ENCODE data around the gene NDUFS6. TPM values are rescaled to one million over a fixed set of nuclear protein-coding genes. Genes with fewer than 3 reads are reported as not detected.
A peak's percentile ranks its signal among the peaks of the same experiment; 100 is the strongest.
"Not testable (repeated sequence)": the region's sequence is repeated elsewhere in the genome, so short reads cannot be mapped to it uniquely, and the experiment has no call there.

The NDUFS6 gene
- total RNA-seq, 1 donor from 2014 or later: 28.9 TPM

GRCh38 chr5:1797103-1797800, 4.0 kb upstream of the NDUFS6 start:
- no peak for DNase-seq (ENCODE audit: low read depth in 2 of 2)

GRCh38 chr5:1797855-1798254, 3.4 kb upstream of the NDUFS6 start:
- no peak for DNase-seq (ENCODE audit: low read depth in 2 of 2)

GRCh38 chr5:1798589-1798988, 2.6 kb upstream of the NDUFS6 start:
- not testable (repeated sequence) for DNase-seq (ENCODE audit: low read depth in 2 of 2)

DNA sequence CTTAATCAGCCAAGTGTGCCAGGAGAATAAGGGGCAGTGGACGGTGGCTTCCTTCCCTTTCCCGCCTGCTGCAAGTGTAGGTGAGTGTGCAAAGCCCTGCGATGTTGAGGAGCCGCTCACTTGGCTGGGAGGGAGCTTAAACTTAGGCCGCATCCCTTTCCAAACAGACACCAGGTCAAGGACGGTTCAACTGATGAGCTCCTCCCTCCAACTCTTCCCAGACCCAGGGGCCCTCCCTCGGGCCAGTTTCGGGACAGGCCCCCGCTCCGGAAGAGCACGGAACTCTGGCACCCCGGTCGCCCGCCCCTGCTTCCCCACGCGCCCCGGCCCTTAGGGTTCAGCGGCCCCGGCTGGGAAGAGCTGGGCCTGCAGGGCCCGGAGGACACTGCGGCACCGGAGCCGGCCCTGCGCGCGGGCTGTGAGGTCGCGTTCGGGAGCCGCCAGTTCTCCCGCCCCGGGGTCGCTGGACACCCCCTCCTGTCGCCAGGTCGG, 2.1 kb upstream of the NDUFS6 start:
- peak in 1 of 2 donors; percentile 21 for DNase-seq (ENCODE audit: low read depth in 2 of 2)

DNA sequence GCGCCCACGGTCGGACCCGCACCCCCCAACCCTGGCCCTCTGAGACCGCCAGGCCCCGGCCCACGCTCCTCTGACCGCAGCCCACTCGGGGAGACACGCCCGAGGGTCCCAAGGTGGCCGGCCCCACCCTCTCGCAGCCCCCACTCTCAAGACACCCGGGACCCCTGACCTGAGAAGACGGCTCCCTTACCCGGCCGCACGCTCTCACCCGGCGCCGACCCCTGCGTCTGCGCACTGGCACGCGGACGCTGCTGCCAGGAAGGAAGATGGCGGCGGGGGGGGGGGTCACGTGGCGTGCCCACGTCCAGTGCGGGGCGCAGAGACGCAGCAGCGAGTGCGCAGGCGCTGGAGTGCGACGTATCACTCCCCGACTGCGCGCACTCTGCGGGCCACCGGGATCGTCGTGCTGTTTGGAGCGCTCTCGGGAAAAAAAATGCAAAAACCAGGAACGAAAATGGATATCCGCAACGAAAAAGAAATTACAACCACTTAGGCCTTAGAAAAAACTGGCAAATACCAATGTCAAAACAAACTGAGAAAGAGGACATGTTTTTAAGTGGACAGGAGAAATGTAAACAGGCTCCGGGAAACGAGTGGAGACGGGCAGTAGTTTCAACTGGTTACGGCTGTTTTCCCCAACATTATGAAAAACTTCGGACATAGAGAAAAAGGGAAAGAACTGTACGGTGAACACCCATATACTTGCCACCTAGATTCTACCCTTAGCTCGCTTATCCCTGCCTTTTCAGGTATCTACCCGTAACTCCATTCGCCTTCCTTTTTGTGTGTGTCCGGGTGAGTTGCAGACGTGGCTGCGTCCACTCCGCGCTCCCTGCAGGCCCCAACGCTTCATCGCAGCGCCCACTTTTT, 1.4 kb upstream of the NDUFS6 start, which contains the start of gene MRPL36:
Gene MRPL36 (minus strand): TSS at position 236 of the 870 bp plus-strand sequence. CDS start 902 bp downstream, outside the sequence.
- DNase-seq (ENCODE audit: low read depth in 2 of 2): peak; percentile 75 to 95

GRCh38 chr5:1800472-1801221, 560 bp upstream of the NDUFS6 start:
- no peak for DNase-seq (ENCODE audit: low read depth in 2 of 2)

DNA sequence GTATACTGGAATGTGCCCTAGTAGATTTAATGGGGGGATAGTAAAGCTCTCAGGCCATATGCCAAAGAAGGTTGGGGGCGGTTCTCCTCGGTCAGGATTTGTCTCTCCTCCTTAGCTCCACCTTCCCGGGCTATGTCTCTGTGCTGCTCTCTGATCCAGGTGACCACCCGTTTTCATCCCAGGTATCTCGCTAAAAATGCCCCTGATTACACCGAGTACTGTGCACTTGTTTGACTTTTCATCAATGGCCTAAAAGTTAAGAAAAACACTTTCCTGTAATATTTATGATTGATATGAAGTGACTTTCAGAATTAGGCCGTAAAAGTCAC, 724 bp downstream of the NDUFS6 start:
- DNase-seq (ENCODE audit: low read depth in 2 of 2): peak in 1 of 2 donors; percentile 31

DNA sequence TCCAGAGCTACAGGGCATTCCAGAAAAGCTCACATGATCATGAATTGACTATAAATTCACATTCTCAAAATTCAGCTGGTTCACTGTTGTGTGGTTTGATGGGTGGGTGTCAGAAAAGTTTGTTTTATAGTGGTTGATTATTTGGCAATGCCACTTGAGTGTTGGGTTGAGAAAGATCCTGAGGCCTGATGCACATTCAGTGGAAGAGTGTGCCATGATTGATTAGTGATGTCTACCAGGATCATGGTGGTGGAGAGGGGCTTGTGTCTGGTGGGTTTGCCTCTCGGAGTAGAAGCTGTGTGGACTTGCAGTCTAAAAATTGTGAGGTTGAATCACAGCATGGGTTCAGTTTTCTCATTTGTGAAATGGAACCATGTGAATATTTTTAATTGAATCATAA, 2.0 kb downstream of the NDUFS6 start:
- no peak for DNase-seq (ENCODE audit: low read depth in 2 of 2)

- no peak for DNase-seq (ENCODE audit: low read depth in 2 of 2)
Measured at GRCh38 chr5:1804001-1804690, 2.9 kb downstream of the NDUFS6 start.

GRCh38 chr5:1805326-1805725, 4.1 kb downstream of the NDUFS6 start:
- no peak for DNase-seq (ENCODE audit: low read depth in 2 of 2)

DNA sequence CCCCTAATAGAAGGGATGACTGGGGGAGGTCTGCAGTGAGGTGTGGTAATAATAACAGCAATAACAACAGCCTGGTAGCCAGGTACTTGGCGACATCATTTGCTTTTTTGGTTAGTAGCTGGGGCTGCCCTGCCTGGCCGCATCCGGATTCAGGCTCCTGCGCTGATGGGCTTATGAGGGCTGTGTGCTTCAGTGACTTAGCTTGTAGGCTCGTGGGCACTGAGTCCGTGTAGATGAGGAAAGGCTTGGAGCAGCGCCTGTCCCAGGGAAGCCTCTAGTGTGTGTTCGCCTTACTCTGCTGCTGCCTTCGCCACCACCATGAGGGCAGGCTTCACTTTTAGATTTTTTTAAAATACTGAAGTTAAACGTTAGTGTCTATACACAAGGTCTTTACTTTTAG, 4.5 kb downstream of the NDUFS6 start:
- DNase-seq (ENCODE audit: low read depth in 2 of 2): no peak

- DNase-seq (ENCODE audit: low read depth in 2 of 2): no peak
Measured at GRCh38 chr5:1806199-1806598, 5.0 kb downstream of the NDUFS6 start.

- no peak for DNase-seq (ENCODE audit: low read depth in 2 of 2)
Measured at GRCh38 chr5:1806974-1807373, 5.8 kb downstream of the NDUFS6 start.

DNA sequence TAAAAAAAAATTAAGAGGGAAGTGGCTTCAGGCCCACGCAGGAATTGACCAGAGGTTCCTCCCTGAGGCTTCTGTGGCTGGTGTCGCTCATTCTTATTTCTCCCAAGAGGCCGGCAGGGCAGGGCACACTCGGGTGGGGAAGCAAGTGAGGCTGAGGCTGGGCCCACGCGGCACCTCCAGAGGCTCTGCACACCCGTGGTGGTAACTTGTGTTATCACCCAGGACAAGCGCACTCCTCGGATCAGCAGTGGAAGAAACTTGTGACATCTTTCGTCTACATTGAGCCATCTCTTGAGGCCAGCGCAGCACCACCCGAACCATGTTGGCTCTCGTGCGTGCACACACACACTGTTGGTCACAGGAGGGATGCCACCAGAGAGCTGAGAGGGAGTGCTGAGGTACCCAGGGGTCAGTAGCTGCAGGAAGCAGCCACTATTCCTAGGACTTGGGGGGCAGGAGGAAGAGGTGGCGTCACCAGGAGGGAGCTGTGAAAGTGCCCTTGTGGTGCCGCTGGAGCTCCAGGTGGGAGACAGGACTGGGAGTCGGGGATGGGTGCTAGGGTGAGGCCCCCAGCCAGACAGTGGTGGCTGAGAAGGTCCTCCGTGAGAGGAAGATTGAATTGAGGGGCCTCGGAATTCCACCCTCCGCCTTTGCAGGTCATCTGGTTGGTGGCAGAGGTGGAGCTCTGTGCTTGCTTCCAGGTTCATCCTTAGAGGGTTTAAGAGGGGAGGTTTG, 6.4 kb downstream of the NDUFS6 start:
- DNase-seq (ENCODE audit: low read depth in 2 of 2): no peak

- DNase-seq (ENCODE audit: low read depth in 2 of 2): no peak
Measured at GRCh38 chr5:1808439-1808838, 7.2 kb downstream of the NDUFS6 start.

DNA sequence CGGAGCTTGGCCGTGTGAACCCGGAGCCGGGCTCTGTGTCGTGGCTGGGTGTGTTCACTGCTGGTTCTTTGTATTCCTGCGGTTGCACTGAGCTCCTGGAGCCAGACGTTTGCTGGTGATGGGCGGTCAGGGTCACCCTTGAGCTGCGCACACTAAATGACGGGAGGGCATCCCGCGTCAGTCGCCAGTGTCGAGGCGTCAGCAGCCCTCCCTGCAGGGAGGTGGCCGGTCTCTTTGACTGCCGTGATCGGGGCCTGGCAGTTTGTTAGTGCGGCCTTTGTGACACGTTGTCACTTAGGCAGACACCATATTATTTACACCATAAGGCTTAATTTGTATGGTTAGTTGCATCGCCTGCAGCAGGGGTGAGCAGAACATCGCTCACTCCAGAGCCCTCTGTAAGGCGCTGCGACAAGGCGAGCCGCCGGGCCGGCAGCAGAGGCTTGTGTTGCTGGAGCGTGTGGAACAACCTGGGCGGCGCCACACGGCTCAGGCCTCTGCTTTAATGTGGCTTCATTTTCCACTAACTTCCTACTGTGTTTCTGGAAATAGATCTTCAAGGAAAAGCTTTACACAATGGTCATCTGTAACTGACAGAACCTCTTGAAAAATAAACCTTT, 8.3 kb downstream of the NDUFS6 start:
- DNase-seq (ENCODE audit: low read depth in 2 of 2): no peak

- no peak for DNase-seq (ENCODE audit: low read depth in 2 of 2)
Measured at GRCh38 chr5:1810581-1811101, 9.4 kb downstream of the NDUFS6 start.

DNA sequence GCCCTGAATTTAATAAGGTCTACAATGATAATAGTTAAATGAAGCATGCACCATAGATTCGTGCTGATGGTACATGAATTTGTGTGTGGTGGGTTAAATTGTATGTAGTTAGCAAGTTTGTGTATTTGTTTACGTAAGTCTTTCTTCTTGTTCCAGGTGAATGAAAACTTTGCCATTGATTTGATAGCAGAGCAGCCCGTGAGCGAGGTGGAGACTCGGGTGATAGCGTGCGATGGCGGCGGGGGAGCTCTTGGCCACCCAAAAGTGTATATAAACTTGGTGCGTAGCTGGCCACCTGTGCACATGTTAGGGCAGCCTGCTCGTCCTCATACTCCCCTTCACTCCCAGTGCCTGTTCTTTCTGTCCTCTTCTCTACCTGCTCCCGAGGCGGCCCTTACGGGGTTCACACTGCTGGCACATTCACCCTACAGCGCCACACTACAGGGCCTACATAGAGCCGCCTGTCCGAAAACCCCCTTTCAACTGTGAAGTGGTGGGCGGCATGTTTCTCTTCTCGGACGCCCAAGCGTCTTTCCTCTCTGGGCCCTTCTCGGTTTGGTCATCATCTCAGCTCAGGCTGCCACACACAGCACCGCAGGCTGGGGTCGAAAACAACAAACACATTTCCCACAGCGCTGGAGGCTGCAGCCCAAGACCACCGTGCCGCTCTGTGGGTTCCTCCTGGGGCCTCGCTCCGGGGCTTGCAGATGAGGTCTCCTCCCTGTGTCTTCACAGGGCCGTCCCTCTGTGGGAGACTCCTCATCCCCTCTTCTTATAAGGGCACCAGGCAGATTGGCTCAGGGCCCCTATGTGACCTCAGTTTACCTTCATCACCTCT, 13.2 kb downstream of the NDUFS6 start:
- DNase-seq (ENCODE audit: low read depth in 2 of 2): no peak
